Fibroblast of lung (primary cell): ENCODE measurements around the gene KRTAP22-1.

Experiments
- EZH2 ChIP-seq: IDR thresholded peaks from 2 replicates; pipeline ENCODE4 v1.5.1; 2012; ENCODE audit warnings: low read length, control low read depth, mild to moderate bottlenecking; ENCODE audit errors: missing control alignments
- TF ChIP-seq, protein P1 (sequence below), 2 donors: IDR thresholded peaks in 1 of 2; conservative IDR thresholded peaks in 1 of 2; 1 replicate in 1 of 2; 2 replicates in 1 of 2; pipeline ENCODE4 v1.5.1; 2011 to 2012; ENCODE audit warnings: low read length in 2 of 2, control low read depth in 1 of 2, inconsistent platforms in 1 of 2, low read depth in 1 of 2, mild to moderate bottlenecking in 1 of 2

DNA sequence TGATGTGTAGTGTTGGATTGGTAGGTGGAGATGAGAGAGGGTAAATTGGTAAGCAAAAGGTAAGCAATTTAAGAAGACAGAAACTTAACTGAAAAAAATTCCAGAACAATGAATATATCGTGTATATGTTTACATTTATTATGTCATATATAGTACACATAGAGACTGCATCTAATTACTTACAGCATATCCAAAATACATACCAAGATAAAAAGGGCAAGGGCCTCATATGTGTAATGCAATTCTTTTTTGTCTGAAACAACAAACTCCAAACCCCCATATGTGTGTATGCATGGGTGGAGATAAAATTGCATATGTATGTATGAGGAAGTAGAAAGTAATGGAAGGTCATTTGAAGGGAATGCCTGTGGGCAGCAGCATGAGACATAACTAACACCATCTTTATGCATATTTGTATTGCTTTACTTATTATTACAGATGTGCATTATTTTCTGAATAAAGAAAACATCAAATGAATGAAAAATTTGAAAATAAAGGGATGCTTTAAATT, 46.1 kb downstream of the KRTAP22-1 start:
- no peak for TF ChIP-seq EZH2
- TF ChIP-seq, protein P1, sequence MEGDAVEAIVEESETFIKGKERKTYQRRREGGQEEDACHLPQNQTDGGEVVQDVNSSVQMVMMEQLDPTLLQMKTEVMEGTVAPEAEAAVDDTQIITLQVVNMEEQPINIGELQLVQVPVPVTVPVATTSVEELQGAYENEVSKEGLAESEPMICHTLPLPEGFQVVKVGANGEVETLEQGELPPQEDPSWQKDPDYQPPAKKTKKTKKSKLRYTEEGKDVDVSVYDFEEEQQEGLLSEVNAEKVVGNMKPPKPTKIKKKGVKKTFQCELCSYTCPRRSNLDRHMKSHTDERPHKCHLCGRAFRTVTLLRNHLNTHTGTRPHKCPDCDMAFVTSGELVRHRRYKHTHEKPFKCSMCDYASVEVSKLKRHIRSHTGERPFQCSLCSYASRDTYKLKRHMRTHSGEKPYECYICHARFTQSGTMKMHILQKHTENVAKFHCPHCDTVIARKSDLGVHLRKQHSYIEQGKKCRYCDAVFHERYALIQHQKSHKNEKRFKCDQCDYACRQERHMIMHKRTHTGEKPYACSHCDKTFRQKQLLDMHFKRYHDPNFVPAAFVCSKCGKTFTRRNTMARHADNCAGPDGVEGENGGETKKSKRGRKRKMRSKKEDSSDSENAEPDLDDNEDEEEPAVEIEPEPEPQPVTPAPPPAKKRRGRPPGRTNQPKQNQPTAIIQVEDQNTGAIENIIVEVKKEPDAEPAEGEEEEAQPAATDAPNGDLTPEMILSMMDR (conservative IDR thresholded peaks at IDR 0.05 in 1 of 2, IDR thresholded peaks at IDR 0.05 in 1 of 2; ENCODE audit: low read depth in 1 of 2, low read length in 2 of 2), result no peak
